H9 (cell line): ENCODE results near the gene VSIG2. TPM values are rescaled to one million over a fixed set of nuclear protein-coding genes. Genes with fewer than 3 reads are reported as not detected.

Source experiments
- DNase-seq: peaks from one replicate; pipeline ENCODE4 v3.0.0-alpha.2; 2017
- H2AFZ ChIP-seq: one replicate; pipeline ENCODE4 v1.6.1; 2013; ENCODE audit warnings: mild to moderate bottlenecking, low read length, control low read depth, moderate library complexity
- H2AK5ac ChIP-seq: 2 replicates; pipeline ENCODE4 v1.6.1; 2013; ENCODE audit warnings: low read length, control low read depth, mixed read lengths; ENCODE audit not compliant: insufficient read length
- H2BK120ac ChIP-seq: one replicate; pipeline ENCODE4 v1.6.1; 2013; ENCODE audit warnings: low read depth, mild to moderate bottlenecking, low read length, control low read depth, inconsistent platforms; ENCODE audit not compliant: poor library complexity, severe bottlenecking
- H2BK12ac ChIP-seq: 2 replicates; pipeline ENCODE4 v1.6.1; 2013; ENCODE audit warnings: low read length, control low read depth, mixed read lengths, low read depth; ENCODE audit not compliant: insufficient read length
- H2BK15ac ChIP-seq: 2 replicates; pipeline ENCODE4 v1.6.1; 2013; ENCODE audit warnings: low read depth, low read length, control low read depth
- H2BK20ac ChIP-seq: one replicate; pipeline ENCODE4 v1.6.1; 2013; ENCODE audit warnings: low read depth, mild to moderate bottlenecking, low read length, control low read depth, inconsistent platforms; ENCODE audit not compliant: poor library complexity, severe bottlenecking
- H2BK5ac ChIP-seq: 2 replicates; pipeline ENCODE4 v1.6.1; 2013; ENCODE audit warnings: low read length, control low read depth, mixed read lengths; ENCODE audit not compliant: insufficient read length
- H3K14ac ChIP-seq: 2 replicates; pipeline ENCODE4 v1.6.1; 2013; ENCODE audit warnings: low read length, control low read depth; ENCODE audit not compliant: insufficient read depth
- H3K18ac ChIP-seq: 2 replicates; pipeline ENCODE4 v1.6.1; 2013; ENCODE audit warnings: low read depth, mild to moderate bottlenecking, mixed read lengths, low read length, control low read depth; ENCODE audit not compliant: insufficient read length
- H3K23ac ChIP-seq: 2 replicates; pipeline ENCODE4 v1.6.1; 2013; ENCODE audit warnings: low read length, control low read depth, mixed read lengths, low read depth; ENCODE audit not compliant: insufficient read length
- H3K23me2 ChIP-seq: 2 replicates; pipeline ENCODE4 v1.6.1; 2013; ENCODE audit warnings: low read depth, mild to moderate bottlenecking, mixed read lengths, low read length, control low read depth; ENCODE audit not compliant: insufficient read length, poor library complexity, severe bottlenecking
- H3K27ac ChIP-seq: 2 replicates; pipeline ENCODE4 v1.5.1; 2013; ENCODE audit warnings: low read length, control low read depth, mixed read lengths, low read depth; ENCODE audit not compliant: insufficient read length
- H3K27me3 ChIP-seq: 2 replicates; pipeline ENCODE4 v1.6.1; 2013; ENCODE audit warnings: low read length, control low read depth, inconsistent platforms; ENCODE audit not compliant: insufficient read depth
- H3K4ac ChIP-seq: 2 replicates; pipeline ENCODE4 v1.6.1; 2013; ENCODE audit warnings: low read depth, mild to moderate bottlenecking, control low read depth, inconsistent platforms, low read length, moderate library complexity
- H3K4me1 ChIP-seq: 2 replicates; pipeline ENCODE4 v1.6.1; 2013; ENCODE audit warnings: low read length, control low read depth, inconsistent platforms; ENCODE audit not compliant: insufficient read depth
- H3K4me2 ChIP-seq: 2 replicates; pipeline ENCODE4 v1.6.1; 2013; ENCODE audit warnings: low read length, control low read depth, mixed read lengths; ENCODE audit not compliant: insufficient read length, insufficient read depth
- H3K56ac ChIP-seq: 2 replicates; pipeline ENCODE4 v1.6.1; 2013; ENCODE audit warnings: low read depth, mild to moderate bottlenecking, mixed read lengths, low read length, control low read depth; ENCODE audit not compliant: insufficient read length
- H3K79me1 ChIP-seq: 2 replicates; pipeline ENCODE4 v1.6.1; 2013; ENCODE audit warnings: low read depth, mild to moderate bottlenecking, moderate library complexity, low read length, control low read depth, inconsistent platforms; ENCODE audit not compliant: insufficient read depth, poor library complexity, severe bottlenecking
- H3K79me2 ChIP-seq: 2 replicates; pipeline ENCODE4 v1.6.1; 2013; ENCODE audit warnings: low read length, control low read depth, inconsistent platforms; ENCODE audit not compliant: insufficient read depth
- H3K9ac ChIP-seq: 2 replicates; pipeline ENCODE4 v1.6.1; 2013; ENCODE audit warnings: low read length, control low read depth, mixed read lengths; ENCODE audit not compliant: insufficient read length; ENCODE audit errors: extremely low read depth
- H3K9me3 ChIP-seq: one replicate; pipeline ENCODE4 v1.6.1; 2013; ENCODE audit warnings: low read depth, low read length, inconsistent platforms; ENCODE audit not compliant: control insufficient read depth
- H3T11ph ChIP-seq: one replicate; pipeline ENCODE4 v1.6.1; 2013; ENCODE audit warnings: mild to moderate bottlenecking, low read length, control low read depth, inconsistent platforms
- H4K20me1 ChIP-seq: one replicate; pipeline ENCODE4 v1.6.1; 2013; ENCODE audit not compliant: control insufficient read depth, insufficient read length, insufficient read depth
- H4K5ac ChIP-seq: 2 replicates; pipeline ENCODE4 v1.6.1; 2013; ENCODE audit warnings: low read depth, mild to moderate bottlenecking, mixed read lengths, low read length, control low read depth; ENCODE audit not compliant: insufficient read length
- H4K8ac ChIP-seq: replicated peaks from 2 replicates; pipeline ENCODE4 v1.6.1; 2013; ENCODE audit warnings: low read length, control low read depth, mixed read lengths, low read depth; ENCODE audit not compliant: insufficient read length
- H4K91ac ChIP-seq: 2 replicates; pipeline ENCODE4 v1.6.1; 2013; ENCODE audit warnings: low read depth, mild to moderate bottlenecking, moderate library complexity, mixed read lengths, low read length, control low read depth; ENCODE audit not compliant: insufficient read length
- H3K27ac Mint-ChIP-seq, 3 experiments: 2 replicates in 2 of 3; 3 replicates in 1 of 3; pipeline ENCODE4 v1.8.0; 2020 to 2021; ENCODE audit warnings: mixed read lengths in 3 of 3, mild to moderate bottlenecking in 1 of 3, moderate library complexity in 1 of 3
- H3K27me3 Mint-ChIP-seq: 2 replicates; pipeline ENCODE4 v1.8.0; 2021; ENCODE audit warnings: low read depth, mild to moderate bottlenecking, moderate library complexity, mixed read lengths
- H3K36me3 Mint-ChIP-seq, 3 experiments: 2 replicates in 2 of 3; 3 replicates in 1 of 3; pipeline ENCODE4 v1.8.0; 2020 to 2021; ENCODE audit warnings: low read depth in 3 of 3, mixed read lengths in 3 of 3; ENCODE audit not compliant: insufficient read depth in 1 of 3
- H3K4me1 Mint-ChIP-seq, 2 experiments: 2 replicates each; pipeline ENCODE4 v1.8.0; 2020; ENCODE audit warnings: mixed read lengths in 2 of 2
- H3K4me3 Mint-ChIP-seq, 2 experiments: 2 replicates in 1 of 2; 3 replicates in 1 of 2; pipeline ENCODE4 v1.8.0; 2020 to 2021; ENCODE audit warnings: mild to moderate bottlenecking in 2 of 2, mixed read lengths in 2 of 2, moderate library complexity in 1 of 2
- H3K9me3 Mint-ChIP-seq, 2 experiments: 2 replicates in 1 of 2; 3 replicates in 1 of 2; pipeline ENCODE4 v1.8.0; 2020; ENCODE audit warnings: mild to moderate bottlenecking in 2 of 2, mixed read lengths in 2 of 2, moderate library complexity in 1 of 2
- WGBS: extraction: QIAGEN DNeasy Blood & Tissue Kit; methylation state at CpG from one replicate; pipeline ENCODE4 v1.1.7; 2013; ENCODE audit warnings: missing lambda C conversion rate, low lambda C conversion rate, mixed read lengths; ENCODE audit not compliant: insufficient read length; ENCODE audit errors: extremely low coverage; 5-methylcytosine and 5-hydroxymethylcytosine counted together
- total RNA-seq: library from RNA; stranded (reverse); gene quantifications from 2 replicates; pipeline ENCODE4 v1.2.1, GENCODE V29; 2021
- TF ChIP-seq, protein P1 (sequence below): fragments of 200-600 bp; sonication (generic); conservative IDR thresholded peaks from 3 replicates; pipeline ENCODE4 v1.8.0; 2021; ENCODE audit warnings: antibody characterized with exemption, mild to moderate bottlenecking

Gene VSIG2
- total RNA-seq, 1 experiment from 2014 or later, result not detected

GRCh38 chr11:124729571-124729970, 22.5 kb downstream of the VSIG2 start:
- H3K18ac ChIP-seq, result no peak overlapping the region
- Mint-ChIP-seq H3K27me3 (peaks cover 25% of the 10 kb centered on the region), H3K27ac (no peak overlapping the region), H3K4me3 (no peak overlapping the region), H3K36me3 (no peaks in the 10 kb centered on the region), H3K4me1 (peaks cover 27% of the 10 kb centered on the region in 2 experiments), H3K9me3 (no peaks in the 10 kb centered on the region; a peak in 1 of 5 replicates)
- no peak overlapping the region for H3K56ac ChIP-seq
- H2BK12ac ChIP-seq, result no peak overlapping the region
- no peaks in the 10 kb centered on the region for H3K79me1 ChIP-seq
- no peak overlapping the region for H2BK120ac ChIP-seq
- no peak overlapping the region for H2BK20ac ChIP-seq
- no peak overlapping the region for H3K23ac ChIP-seq
- H4K8ac ChIP-seq, result no peak overlapping the region
- H3K4me2 ChIP-seq, result no peak overlapping the region
- H2BK15ac ChIP-seq, result no peak overlapping the region
- no peak overlapping the region for H3K9ac ChIP-seq
- WGBS, result no CpG with 5 or more reads among the region's 4 CpGs
- no peak overlapping the region for H3K4ac ChIP-seq
- no peak overlapping the region for H2BK5ac ChIP-seq
- no peak overlapping the region for H4K91ac ChIP-seq
- no peaks in the 10 kb centered on the region for H3K27me3 ChIP-seq
- peaks cover 11% of the 10 kb centered on the region for H3K4me1 ChIP-seq
- H3K79me2 ChIP-seq, result no peaks in the 10 kb centered on the region
- H3K27ac ChIP-seq, result no peak overlapping the region
- no peak overlapping the region for H3K14ac ChIP-seq
- no peak overlapping the region for H2AK5ac ChIP-seq
- DNase-seq, result no peak
- H3K9me3 ChIP-seq, result no peaks in the 10 kb centered on the region
- no peak overlapping the region for H2AFZ ChIP-seq
- H3T11ph ChIP-seq, result no peak overlapping the region
- H4K20me1 ChIP-seq, result no peaks in the 10 kb centered on the region
- TF ChIP-seq, protein P1, sequence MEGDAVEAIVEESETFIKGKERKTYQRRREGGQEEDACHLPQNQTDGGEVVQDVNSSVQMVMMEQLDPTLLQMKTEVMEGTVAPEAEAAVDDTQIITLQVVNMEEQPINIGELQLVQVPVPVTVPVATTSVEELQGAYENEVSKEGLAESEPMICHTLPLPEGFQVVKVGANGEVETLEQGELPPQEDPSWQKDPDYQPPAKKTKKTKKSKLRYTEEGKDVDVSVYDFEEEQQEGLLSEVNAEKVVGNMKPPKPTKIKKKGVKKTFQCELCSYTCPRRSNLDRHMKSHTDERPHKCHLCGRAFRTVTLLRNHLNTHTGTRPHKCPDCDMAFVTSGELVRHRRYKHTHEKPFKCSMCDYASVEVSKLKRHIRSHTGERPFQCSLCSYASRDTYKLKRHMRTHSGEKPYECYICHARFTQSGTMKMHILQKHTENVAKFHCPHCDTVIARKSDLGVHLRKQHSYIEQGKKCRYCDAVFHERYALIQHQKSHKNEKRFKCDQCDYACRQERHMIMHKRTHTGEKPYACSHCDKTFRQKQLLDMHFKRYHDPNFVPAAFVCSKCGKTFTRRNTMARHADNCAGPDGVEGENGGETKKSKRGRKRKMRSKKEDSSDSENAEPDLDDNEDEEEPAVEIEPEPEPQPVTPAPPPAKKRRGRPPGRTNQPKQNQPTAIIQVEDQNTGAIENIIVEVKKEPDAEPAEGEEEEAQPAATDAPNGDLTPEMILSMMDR, result no peak
- no peak overlapping the region for H4K5ac ChIP-seq
- no peaks in the 10 kb centered on the region for H3K23me2 ChIP-seq
